ENCODE measurements around the gene RNF19B. TPM values are rescaled to one million over a fixed set of nuclear protein-coding genes. Genes with fewer than 3 reads are reported as not detected.
A peak's percentile ranks its signal among the peaks of the same experiment; 100 is the strongest.
"Not testable (repeated sequence)": the region's sequence is repeated elsewhere in the genome, so short reads cannot be mapped to it uniquely, and the experiment has no call there.

The RNF19B gene
- total RNA-seq, 4 donors from 2014 or later, result 28.1 to 62.1 (median 54.6) TPM

DNA sequence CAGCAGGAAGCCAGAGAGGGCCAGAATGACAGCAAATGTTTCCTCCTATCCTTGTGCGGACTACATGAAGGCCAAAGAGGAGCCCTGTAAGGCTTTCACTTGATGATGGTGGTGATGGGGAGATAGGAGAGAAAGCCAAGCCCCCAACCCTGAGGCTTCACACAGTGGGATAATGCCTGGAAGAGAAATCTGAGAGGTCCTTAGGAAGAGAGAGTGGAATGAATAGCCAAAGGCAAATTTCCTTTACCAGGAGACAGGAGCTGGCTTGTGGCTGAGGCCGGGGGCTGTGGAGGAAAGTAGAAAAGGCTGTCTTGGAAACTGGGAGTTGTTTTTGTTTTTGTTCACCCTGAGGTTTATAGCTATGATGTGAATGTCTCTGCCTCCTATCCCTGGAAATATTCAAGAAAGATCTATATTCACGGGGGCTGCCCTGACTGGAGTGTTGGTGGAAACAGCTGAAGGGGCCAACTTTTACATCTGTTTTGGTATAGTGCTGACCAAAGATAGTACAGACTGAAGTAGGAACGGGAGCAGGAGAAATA is 13.0 kb upstream of the RNF19B start:
- Histone ChIP-seq H3K9me3 (no peaks in the 10 kb centered on the region), H3K27me3 (no peaks in the 10 kb centered on the region), H3K36me3 (no peaks in the 10 kb centered on the region), H3K4me1 (peaks cover 0 to 28% (median 18%) of the 10 kb centered on the region in 4 donors), H3K27ac (no peak overlapping the region), H3K4me3 (no peak overlapping the region)
- TF ChIP-seq, protein P1, sequence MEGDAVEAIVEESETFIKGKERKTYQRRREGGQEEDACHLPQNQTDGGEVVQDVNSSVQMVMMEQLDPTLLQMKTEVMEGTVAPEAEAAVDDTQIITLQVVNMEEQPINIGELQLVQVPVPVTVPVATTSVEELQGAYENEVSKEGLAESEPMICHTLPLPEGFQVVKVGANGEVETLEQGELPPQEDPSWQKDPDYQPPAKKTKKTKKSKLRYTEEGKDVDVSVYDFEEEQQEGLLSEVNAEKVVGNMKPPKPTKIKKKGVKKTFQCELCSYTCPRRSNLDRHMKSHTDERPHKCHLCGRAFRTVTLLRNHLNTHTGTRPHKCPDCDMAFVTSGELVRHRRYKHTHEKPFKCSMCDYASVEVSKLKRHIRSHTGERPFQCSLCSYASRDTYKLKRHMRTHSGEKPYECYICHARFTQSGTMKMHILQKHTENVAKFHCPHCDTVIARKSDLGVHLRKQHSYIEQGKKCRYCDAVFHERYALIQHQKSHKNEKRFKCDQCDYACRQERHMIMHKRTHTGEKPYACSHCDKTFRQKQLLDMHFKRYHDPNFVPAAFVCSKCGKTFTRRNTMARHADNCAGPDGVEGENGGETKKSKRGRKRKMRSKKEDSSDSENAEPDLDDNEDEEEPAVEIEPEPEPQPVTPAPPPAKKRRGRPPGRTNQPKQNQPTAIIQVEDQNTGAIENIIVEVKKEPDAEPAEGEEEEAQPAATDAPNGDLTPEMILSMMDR (IDR thresholded peaks at IDR 0.05), result no peak
- no peak for TF ChIP-seq POLR2A (IDR thresholded peaks at IDR 0.05)
- DNase-seq, result no peak

DNA sequence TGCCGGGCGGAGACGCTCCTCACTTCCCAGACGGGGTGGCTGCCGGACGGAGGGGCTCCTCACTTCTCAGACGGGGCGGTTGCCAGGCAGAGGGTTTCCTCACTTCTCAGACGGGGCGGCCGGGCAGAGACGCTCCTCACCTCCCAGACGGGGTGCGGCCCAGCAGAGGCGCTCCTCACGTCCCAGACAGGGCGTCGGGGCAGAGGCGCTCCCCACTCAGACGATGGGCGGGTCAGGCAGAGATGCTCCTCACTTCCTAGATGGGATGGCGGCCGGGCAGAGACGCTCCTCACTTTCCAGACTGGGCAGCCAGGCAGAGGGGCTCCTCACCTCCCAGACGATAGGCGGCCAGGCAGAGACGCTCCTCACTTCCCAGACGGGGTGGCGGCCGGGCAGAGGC is 10.4 kb upstream of the RNF19B start:
- not testable (repeated sequence) for H3K27me3 ChIP-seq, H3K4me3 ChIP-seq, H3K36me3 ChIP-seq, H3K27ac ChIP-seq, DNase-seq, H3K9me3 ChIP-seq
- peaks cover 0 to 13% (median 4%) of the 10 kb centered on the region in 4 donors for H3K4me1 ChIP-seq

- H3K27ac ChIP-seq, H3K36me3 ChIP-seq, H3K27me3 ChIP-seq, H3K9me3 ChIP-seq, DNase-seq: not testable (repeated sequence)
- peaks cover 0 to 13% (median 3%) of the 10 kb centered on the region in 4 donors for H3K4me1 ChIP-seq
- H3K4me3 ChIP-seq, result peak overlapping the region in 1 of 4 donors; percentile 58
Measured at GRCh38 chr1:32973458-32973857, 8.8 kb upstream of the RNF19B start.

DNA sequence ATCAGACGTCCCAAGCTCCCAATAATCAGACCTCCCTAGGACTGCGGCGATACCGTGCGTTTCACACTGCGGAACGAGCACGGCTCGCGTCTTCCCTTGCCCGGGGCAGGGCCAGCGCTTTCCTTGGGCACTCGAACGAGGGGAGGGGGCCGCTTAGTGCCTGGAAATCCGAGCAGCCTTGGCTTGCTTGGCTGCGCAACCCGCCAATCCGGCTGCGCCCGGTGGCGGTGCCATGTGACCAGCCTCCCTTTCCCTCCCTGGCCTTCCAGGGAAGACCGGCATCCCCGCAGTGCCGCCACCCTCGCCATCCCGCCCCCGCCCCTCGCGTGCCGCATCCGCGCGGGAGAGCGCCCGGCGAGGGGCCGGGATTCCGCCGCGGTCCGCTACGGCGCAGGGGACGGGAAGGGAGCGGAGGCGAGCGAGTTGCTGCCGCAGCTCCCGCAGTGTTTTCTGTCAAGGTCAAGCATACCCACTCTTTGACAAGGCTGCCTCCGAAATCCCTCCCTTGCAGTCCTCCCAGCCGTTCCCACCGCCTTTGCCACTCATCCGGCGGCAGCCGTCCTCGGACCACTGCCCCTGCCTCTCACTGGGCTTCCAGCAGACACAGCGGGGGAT is 8.3 kb upstream of the RNF19B start:
- Histone ChIP-seq H3K4me3 (peak overlapping the region; percentile 34 to 58 (median 50)), H3K27me3 (no peaks in the 10 kb centered on the region), H3K27ac (peak overlapping the region in 3 of 4 donors; percentile 5 to 15 (median 10)), H3K9me3 (no peaks in the 10 kb centered on the region), H3K36me3 (no peaks in the 10 kb centered on the region), H3K4me1 (peaks cover 0 to 13% (median 3%) of the 10 kb centered on the region in 4 donors)
- TF ChIP-seq, protein P1 (IDR thresholded peaks at IDR 0.05), result no peak
- no peak for TF ChIP-seq POLR2A (IDR thresholded peaks at IDR 0.05)
- peak in 1 of 3 donors; percentile 60 for DNase-seq

- Histone ChIP-seq H3K4me1 (peaks cover 0 to 13% (median 3%) of the 10 kb centered on the region in 4 donors), H3K4me3 (no peak overlapping the region), H3K9me3 (no peaks in the 10 kb centered on the region), H3K36me3 (no peaks in the 10 kb centered on the region), H3K27ac (no peak overlapping the region), H3K27me3 (no peaks in the 10 kb centered on the region)
- DNase-seq, result no peak
- TF ChIP-seq, protein P1 (IDR thresholded peaks at IDR 0.05), result no peak
- TF ChIP-seq POLR2A (IDR thresholded peaks at IDR 0.05), result no peak
Measured at GRCh38 chr1:32971576-32971975, 7.0 kb upstream of the RNF19B start.

- H3K4me3 ChIP-seq, result no peak overlapping the region
Measured at GRCh38 chr1:32971156-32971555, 6.5 kb upstream of the RNF19B start.

More at GRCh38 chr1:32971156-32971555, 6.5 kb upstream of the RNF19B start:
- H3K36me3 ChIP-seq, result no peaks in the 10 kb centered on the region
- H3K9me3 ChIP-seq, result no peaks in the 10 kb centered on the region
- H3K27ac ChIP-seq, result no peak overlapping the region
- peaks cover 0 to 13% (median 3%) of the 10 kb centered on the region in 4 donors for H3K4me1 ChIP-seq
- no peaks in the 10 kb centered on the region for H3K27me3 ChIP-seq
- DNase-seq, result no peak
- TF ChIP-seq, protein P1 (IDR thresholded peaks at IDR 0.05), result no peak
- no peak for TF ChIP-seq POLR2A (IDR thresholded peaks at IDR 0.05)
